K562 (cell line): ENCODE data around the gene HDAC1. TPM values are rescaled to one million over a fixed set of nuclear protein-coding genes. Genes with fewer than 3 reads are reported as not detected.

Experiments used
- ARID1B ChIP-seq: fragments of 450-650 bp; IDR thresholded peaks from 2 replicates; pipeline ENCODE4 v1.6.1; 2016; ENCODE audit warnings: antibody characterized with exemption, mild to moderate bottlenecking, inconsistent platforms
- CBFA2T3 ChIP-seq: fragments of 450-650 bp; IDR thresholded peaks from 2 replicates; pipeline ENCODE4 v1.6.1; 2017
- CHD4 ChIP-seq: fragments of 200-600 bp; sonication (generic); IDR thresholded peaks from 3 replicates; pipeline ENCODE4 v1.6.1; 2012; ENCODE audit warnings: low read depth, mild to moderate bottlenecking, mixed read lengths, low read length, inconsistent platforms; ENCODE audit not compliant: insufficient read depth, insufficient replicate concordance, poor library complexity, severe bottlenecking
- CTBP1 ChIP-seq: fragments of 450-650 bp; IDR thresholded peaks from 2 replicates; pipeline ENCODE4 v1.6.1; 2016; ENCODE audit warnings: borderline replicate concordance
- FOXA3 ChIP-seq, 2 experiments: fragments of 450-650 bp in 1 of 2; sonication (generic) in 1 of 2; formaldehyde crosslinking; IDR thresholded peaks in 1 of 2; conservative IDR thresholded peaks in 1 of 2; 2 replicates each; pipeline versions ENCODE4 v1.4.0 to v1.8.0; 2020 to 2022; ENCODE audit warnings: mild to moderate bottlenecking in 2 of 2, missing genetic modification reagents in 1 of 2
- FOXK2 ChIP-seq, 2 experiments: fragments of 450-650 bp; IDR thresholded peaks in 1 of 2; conservative IDR thresholded peaks in 1 of 2; 2 replicates each; pipeline ENCODE4 v1.6.1; 2016; ENCODE audit warnings: low read depth in 2 of 2, mild to moderate bottlenecking in 1 of 2
- HDAC3 ChIP-seq: fragments of 450-650 bp; IDR thresholded peaks from 2 replicates; pipeline ENCODE4 v1.6.1; 2018; ENCODE audit warnings: borderline replicate concordance, mild to moderate bottlenecking, moderate library complexity; ENCODE audit not compliant: partially characterized antibody
- HOMEZ ChIP-seq: fragments of 250-450 bp; sonication (Bioruptor Pico); IDR thresholded peaks from 2 replicates; pipeline ENCODE4 v1.4.0; 2020; ENCODE audit warnings: mild to moderate bottlenecking, moderate library complexity
- RAD21 ChIP-seq, 2 experiments: fragments of 250-450 bp in 1 of 2; fragments of 450-650 bp in 1 of 2; sonication (Bioruptor Pico) in 1 of 2; formaldehyde crosslinking in 1 of 2; IDR thresholded peaks in 1 of 2; conservative IDR thresholded peaks in 1 of 2; 2 replicates each; pipeline versions ENCODE4 v1.4.0 to v1.8.0; 2020 to 2022; ENCODE audit warnings: mild to moderate bottlenecking in 2 of 2, moderate library complexity in 1 of 2
- SMAD4 ChIP-seq: fragments of 250-450 bp; sonication (Bioruptor Pico); conservative IDR thresholded peaks from 2 replicates; pipeline ENCODE4 v1.8.0; 2021; ENCODE audit warnings: inconsistent platforms, mild to moderate bottlenecking, moderate library complexity
- SMARCE1 ChIP-seq: fragments of 450-650 bp; IDR thresholded peaks from 2 replicates; pipeline ENCODE4 v1.7.1; 2016; ENCODE audit warnings: mild to moderate bottlenecking
- SNAPC5 ChIP-seq: fragments of 250-450 bp; sonication (Bioruptor Pico); IDR thresholded peaks from 2 replicates; pipeline ENCODE4 v1.8.0; 2021; ENCODE audit warnings: moderate library complexity, mild to moderate bottlenecking, inconsistent platforms
- SRSF9 ChIP-seq: fragments of 200-400 bp; formaldehyde crosslinking; IDR thresholded peaks from 2 replicates; pipeline ENCODE4 v1.6.1; 2017; ENCODE audit warnings: low read depth, low read length, borderline replicate concordance
- TAF15 ChIP-seq: fragments of 200-400 bp; formaldehyde crosslinking; IDR thresholded peaks from 2 replicates; pipeline ENCODE4 v1.6.1; 2017; ENCODE audit warnings: mild to moderate bottlenecking, low read depth, low read length, moderate library complexity
- TAF7 ChIP-seq: fragments of 450-650 bp; IDR thresholded peaks from 2 replicates; pipeline ENCODE4 v1.6.1; 2016; ENCODE audit warnings: missing genetic modification characterization, missing compliant biosample characterization
- TGIF2 ChIP-seq: sonication (generic); formaldehyde crosslinking; IDR thresholded peaks from 2 replicates; pipeline ENCODE4 v1.8.1; 2022; ENCODE audit warnings: mild to moderate bottlenecking, missing genetic modification reagents, moderate library complexity
- ZNF644 ChIP-seq: fragments of 200-800 bp; sonication (Bioruptor generic); IDR thresholded peaks from 2 replicates; pipeline ENCODE4 v1.6.1; 2016; ENCODE audit warnings: low read depth, missing genetic modification characterization, missing compliant biosample characterization
- ZNF740 ChIP-seq, 3 experiments: fragments of 200-800 bp in 1 of 3; sonication (Bioruptor generic) in 1 of 3; sonication (generic) in 1 of 3; formaldehyde crosslinking in 1 of 3; IDR thresholded peaks; 2 replicates each; pipeline versions ENCODE4 v1.6.1 to v1.8.0; 2016 to 2022; ENCODE audit warnings: mild to moderate bottlenecking in 2 of 3, missing compliant biosample characterization in 2 of 3, missing genetic modification characterization in 2 of 3, missing genetic modification reagents in 1 of 3
- polyA plus RNA-seq, 8 experiments: library from polyadenylated mRNA; depleted of rRNA in 4 of 8; stranded (reverse) in 5 of 8; unstranded in 3 of 8; fragments of >200 nt; fragmentation: Nextera tagmentation in 2 of 8; fragmentation: Illumina TruSeq in 1 of 8; extraction: Ambion mirVana in 2 of 8; extraction: Trizol in 1 of 8; gene quantifications; 2 replicates each; pipeline versions ENCODE4 v1.2.1 to v1.2.3, GENCODE V29; 2011 to 2014; ENCODE audit warnings: inconsistent platforms in 1 of 8, missing spikeins in 1 of 8
- total RNA-seq, 7 experiments: library from RNA; depleted of rRNA in 6 of 7; stranded (reverse); fragments of >200 nt in 6 of 7; fragmentation: Illumina TruSeq in 2 of 7; extraction: Trizol in 2 of 7; gene quantifications; 2 replicates each; pipeline versions ENCODE4 v1.2.1 to v1.2.3, GENCODE V29; 2011 to 2021; ENCODE audit warnings: low replicate concordance in 1 of 7
- TF ChIP-seq, protein P1 (sequence below): fragments of 250-450 bp; sonication (Bioruptor Pico); IDR thresholded peaks from 2 replicates; pipeline ENCODE4 v1.5.0; 2021; ENCODE audit warnings: mild to moderate bottlenecking, borderline replicate concordance
- TF ChIP-seq, protein P2 (sequence below): fragments of 200-800 bp; sonication (Bioruptor generic); IDR thresholded peaks from 2 replicates; pipeline ENCODE4 v1.6.1; 2017; ENCODE audit warnings: missing genetic modification characterization, missing compliant biosample characterization

Gene HDAC1
- total and polyA plus RNA-seq, 9 of the 15 experiments (the other 6 are each of a cell fraction or from before 2014, with no cell fraction given) = 169 to 384 (median 193) TPM

DNA sequence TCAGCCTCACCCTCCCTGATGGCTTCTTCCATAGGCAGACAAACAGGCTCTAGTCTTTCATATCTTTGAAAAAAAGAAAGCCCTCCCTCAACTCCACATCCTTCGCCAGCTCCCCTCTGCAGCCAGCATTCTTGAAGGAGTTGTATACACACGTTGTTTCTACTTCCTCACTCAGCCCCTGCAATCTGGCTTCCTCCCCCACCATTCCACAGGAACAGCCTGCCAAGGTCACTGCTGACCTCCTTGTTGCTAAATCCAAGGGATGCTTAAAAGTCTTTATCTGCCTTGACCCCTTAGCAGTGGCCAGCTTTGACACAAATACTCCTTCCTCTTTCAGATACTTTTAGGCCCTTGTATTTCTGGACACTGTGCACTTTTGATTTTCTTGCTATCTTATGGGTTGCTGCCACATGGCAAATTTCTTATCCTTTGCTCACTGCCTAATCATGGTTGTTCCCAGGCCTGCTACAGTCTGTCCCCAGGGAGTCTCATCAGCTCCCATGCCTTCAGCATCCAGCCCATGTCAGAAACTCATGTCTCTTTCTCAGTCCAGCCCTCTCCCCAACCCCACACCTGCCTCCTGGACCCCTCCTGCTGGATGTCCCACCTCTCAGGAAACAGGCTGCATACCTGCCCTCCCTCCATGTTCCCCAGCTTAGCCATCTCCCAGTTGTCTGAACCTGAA, 62.1 kb downstream of the HDAC1 start (continued):
- TF ChIP-seq, protein P1, sequence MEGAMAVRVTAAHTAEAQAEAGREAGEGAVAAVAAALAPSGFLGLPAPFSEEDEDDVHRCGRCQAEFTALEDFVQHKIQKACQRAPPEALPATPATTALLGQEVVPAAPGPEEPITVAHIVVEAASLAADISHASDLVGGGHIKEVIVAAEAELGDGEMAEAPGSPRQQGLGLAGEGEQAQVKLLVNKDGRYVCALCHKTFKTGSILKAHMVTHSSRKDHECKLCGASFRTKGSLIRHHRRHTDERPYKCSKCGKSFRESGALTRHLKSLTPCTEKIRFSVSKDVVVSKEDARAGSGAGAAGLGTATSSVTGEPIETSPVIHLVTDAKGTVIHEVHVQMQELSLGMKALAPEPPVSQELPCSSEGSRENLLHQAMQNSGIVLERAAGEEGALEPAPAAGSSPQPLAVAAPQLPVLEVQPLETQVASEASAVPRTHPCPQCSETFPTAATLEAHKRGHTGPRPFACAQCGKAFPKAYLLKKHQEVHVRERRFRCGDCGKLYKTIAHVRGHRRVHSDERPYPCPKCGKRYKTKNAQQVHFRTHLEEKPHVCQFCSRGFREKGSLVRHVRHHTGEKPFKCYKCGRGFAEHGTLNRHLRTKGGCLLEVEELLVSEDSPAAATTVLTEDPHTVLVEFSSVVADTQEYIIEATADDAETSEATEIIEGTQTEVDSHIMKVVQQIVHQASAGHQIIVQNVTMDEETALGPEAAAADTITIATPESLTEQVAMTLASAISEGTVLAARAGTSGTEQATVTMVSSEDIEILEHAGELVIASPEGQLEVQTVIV (CRISPR knock-in tag) = no peak
- no peak for TF ChIP-seq TGIF2
- TF ChIP-seq FOXK2 (conservative IDR thresholded peaks at IDR 0.05 in 1 of 2, IDR thresholded peaks at IDR 0.05 in 1 of 2; ENCODE audit: low read depth in 2 of 2) = peak; percentile 38 to 48; a peak in 3 of 4 replicates
- no peak for TF ChIP-seq ZNF644 (tag)
- TF ChIP-seq HOMEZ (CRISPR knock-in tag) = no peak
- TF ChIP-seq TAF15 = no peak
- peak; percentile 38 for TF ChIP-seq CBFA2T3
- no peak for TF ChIP-seq SNAPC5
- TF ChIP-seq, protein P2, sequence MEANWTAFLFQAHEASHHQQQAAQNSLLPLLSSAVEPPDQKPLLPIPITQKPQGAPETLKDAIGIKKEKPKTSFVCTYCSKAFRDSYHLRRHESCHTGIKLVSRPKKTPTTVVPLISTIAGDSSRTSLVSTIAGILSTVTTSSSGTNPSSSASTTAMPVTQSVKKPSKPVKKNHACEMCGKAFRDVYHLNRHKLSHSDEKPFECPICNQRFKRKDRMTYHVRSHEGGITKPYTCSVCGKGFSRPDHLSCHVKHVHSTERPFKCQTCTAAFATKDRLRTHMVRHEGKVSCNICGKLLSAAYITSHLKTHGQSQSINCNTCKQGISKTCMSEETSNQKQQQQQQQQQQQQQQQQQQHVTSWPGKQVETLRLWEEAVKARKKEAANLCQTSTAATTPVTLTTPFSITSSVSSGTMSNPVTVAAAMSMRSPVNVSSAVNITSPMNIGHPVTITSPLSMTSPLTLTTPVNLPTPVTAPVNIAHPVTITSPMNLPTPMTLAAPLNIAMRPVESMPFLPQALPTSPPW = no peak
- TF ChIP-seq RAD21 (CRISPR knock-in tag; conservative IDR thresholded peaks at IDR 0.05 in 1 of 2, IDR thresholded peaks at IDR 0.05 in 1 of 2) = no peak
- TF ChIP-seq SRSF9 = no peak
- no peak for TF ChIP-seq HDAC3
- peak; percentile 30; the same call in 1 of the 2 replicates for TF ChIP-seq ARID1B
- no peak for TF ChIP-seq SMAD4 (CRISPR knock-in tag)
- no peak for TF ChIP-seq FOXA3 (CRISPR knock-in tag; conservative IDR thresholded peaks at IDR 0.05 in 1 of 2, IDR thresholded peaks at IDR 0.05 in 1 of 2)
- TF ChIP-seq SMARCE1 = 0 out of 2 replicates have a peak, but pooled peaks have one; percentile 23
- TF ChIP-seq TAF7 (tag) = no peak
- peak; percentile 68 for TF ChIP-seq CTBP1
- TF ChIP-seq ZNF740 (CRISPR knock-in tag; IDR thresholded peaks at IDR 0.05) = no peak
- TF ChIP-seq ZNF740 (tag; IDR thresholded peaks at IDR 0.05) = no peak
- TF ChIP-seq CHD4 = no peak
